ENCODE data around the gene GMIP.
"Not testable (repeated sequence)": the region's sequence is repeated elsewhere in the genome, so short reads cannot be mapped to it uniquely, and the experiment has no call there.

Gene GMIP

GRCh38 chr19:19643158-19644053 lies at the start of gene GMIP:
TSS of gene GMIP (minus strand) at chr19:19643657. CDS start at chr19:19643529, 128 bp downstream.
- DNase-seq, result no peak

GRCh38 chr19:19691683-19692082 lies 48.2 kb upstream of the GMIP start:
- DNase-seq, result no peak

GRCh38 chr19:19689023-19689422 lies 45.6 kb upstream of the GMIP start:
- DNase-seq, result not testable (repeated sequence)

- no peak for DNase-seq
These were observed 43.6 kb upstream of the GMIP start for GRCh38 chr19:19687090-19687489.

GRCh38 chr19:19686580-19686979 lies 43.1 kb upstream of the GMIP start:
- DNase-seq, result no peak

GRCh38 chr19:19686119-19686518 lies 42.7 kb upstream of the GMIP start:
- DNase-seq, result not testable (repeated sequence)

GRCh38 chr19:19679176-19680073 lies 36.0 kb upstream of the GMIP start:
- DNase-seq, result no peak

- DNase-seq, result no peak
These were observed 34.1 kb upstream of the GMIP start for GRCh38 chr19:19677579-19677978.

- DNase-seq, result no peak
These were observed 30.9 kb upstream of the GMIP start for GRCh38 chr19:19674315-19674714.

- no peak for DNase-seq
These were observed 29.4 kb upstream of the GMIP start for GRCh38 chr19:19672816-19673215.

- no peak for DNase-seq
These were observed 26.7 kb upstream of the GMIP start for GRCh38 chr19:19670070-19670551.

- DNase-seq, result peak; percentile 86
These were observed 25.0 kb upstream of the GMIP start, which contains the start of gene ZNF101 for GRCh38 chr19:19668230-19669012. TSS of gene ZNF101 (plus strand) at chr19:19668839. CDS start at chr19:19668964, 125 bp downstream.

GRCh38 chr19:19665420-19665948 lies 22.0 kb upstream of the GMIP start:
- DNase-seq, result not testable (repeated sequence)

- DNase-seq, result peak; percentile 87
These were observed 20.0 kb upstream of the GMIP start, which contains the start of gene ATP13A1 for GRCh38 chr19:19663256-19664120. TSS of gene ATP13A1 (minus strand) at chr19:19663676. CDS start at chr19:19663666, 10 bp downstream.

- no peak for DNase-seq
These were observed 19.4 kb upstream of the GMIP start for GRCh38 chr19:19662871-19663255.

GRCh38 chr19:19662344-19662743 lies 18.9 kb upstream of the GMIP start:
- no peak for DNase-seq

- no peak for DNase-seq
These were observed 18.3 kb upstream of the GMIP start for GRCh38 chr19:19661675-19662251.

- no peak for DNase-seq
These were observed 17.8 kb upstream of the GMIP start for GRCh38 chr19:19661141-19661674.

- no peak for DNase-seq
These were observed 16.3 kb upstream of the GMIP start for GRCh38 chr19:19659646-19660245.

- DNase-seq, result no peak
These were observed 13.9 kb upstream of the GMIP start for GRCh38 chr19:19657397-19657783.

All from SHP77 treated with DMSO at 0.1 percent for 48 hours (cell line).